CD1c-positive myeloid dendritic cell (primary cell): Measurements from ENCODE around the gene NOP53.
"Not testable (repeated sequence)": the region's sequence is repeated elsewhere in the genome, so short reads cannot be mapped to it uniquely, and the experiment has no call there.

Experiments
- DNase-seq: peaks from one replicate; pipeline ENCODE4 v3.0.0-alpha.2; 2016; ENCODE audit errors: extremely low spot score

The NOP53 gene

DNA sequence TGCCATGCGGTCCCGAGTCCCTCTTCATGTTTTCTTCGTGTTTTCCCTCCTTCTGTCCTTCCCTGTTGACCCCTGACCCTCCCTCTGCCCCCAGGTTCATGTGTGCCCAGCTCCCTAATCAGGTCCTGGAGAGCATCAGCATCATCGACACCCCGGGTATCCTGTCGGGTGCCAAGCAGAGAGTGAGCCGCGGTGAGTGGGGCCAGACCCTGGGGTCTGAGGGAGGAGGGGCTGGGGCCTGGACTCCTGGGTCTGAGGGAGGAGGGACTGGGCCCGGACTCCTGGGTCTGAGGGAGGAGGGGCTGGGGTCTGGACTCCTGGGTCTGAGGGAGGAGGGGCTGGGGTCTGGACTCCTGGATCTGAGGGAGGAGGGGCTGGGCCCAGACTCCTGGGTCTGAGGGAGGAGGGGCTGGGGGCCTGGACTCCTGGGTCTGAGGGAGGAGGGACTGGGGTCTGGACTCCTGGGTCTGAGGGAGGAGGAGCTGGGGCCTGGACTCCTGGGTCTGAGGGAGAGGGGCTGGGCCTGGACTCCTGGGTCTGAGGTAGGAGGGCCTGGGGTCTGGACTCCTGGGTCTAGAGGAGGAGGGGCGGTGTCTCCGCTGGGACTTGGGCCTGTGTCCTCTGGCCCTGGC is 26.8 kb upstream of the NOP53 start:
- not testable (repeated sequence) for DNase-seq

GRCh38 chr19:47719047-47719859 is 26.1 kb upstream of the NOP53 start:
- DNase-seq, result no peak

- no peak for DNase-seq
Observed at GRCh38 chr19:47720669-47721422, 24.5 kb upstream of the NOP53 start.

GRCh38 chr19:47723581-47723940 is 21.8 kb upstream of the NOP53 start:
- DNase-seq, result peak; percentile 63

DNA sequence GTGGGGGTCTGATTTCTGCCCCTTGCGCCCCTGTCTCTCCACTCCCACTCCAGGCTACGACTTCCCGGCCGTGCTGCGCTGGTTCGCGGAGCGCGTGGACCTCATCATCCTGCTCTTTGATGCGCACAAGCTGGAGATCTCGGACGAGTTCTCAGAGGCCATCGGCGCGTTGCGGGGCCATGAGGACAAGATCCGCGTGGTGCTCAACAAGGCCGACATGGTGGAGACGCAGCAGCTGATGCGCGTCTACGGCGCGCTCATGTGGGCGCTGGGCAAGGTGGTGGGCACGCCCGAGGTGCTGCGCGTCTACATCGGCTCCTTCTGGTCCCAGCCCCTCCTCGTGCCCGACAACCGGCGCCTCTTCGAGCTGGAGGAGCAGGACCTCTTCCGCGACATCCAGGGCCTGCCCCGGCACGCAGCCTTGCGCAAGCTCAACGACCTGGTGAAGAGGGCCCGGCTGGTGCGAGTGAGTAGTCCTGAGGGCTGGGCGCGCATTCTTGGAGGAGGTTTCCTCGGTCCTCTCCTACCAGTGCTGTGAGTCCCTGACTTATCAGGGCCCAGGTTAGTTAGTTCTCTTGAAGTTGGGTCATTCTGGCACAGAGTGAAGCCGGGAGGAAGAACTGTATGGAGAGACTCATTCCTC is 19.5 kb upstream of the NOP53 start:
- no peak for DNase-seq

GRCh38 chr19:47726467-47726866 is 18.9 kb upstream of the NOP53 start:
- peak; percentile 42 for DNase-seq

- DNase-seq, result not testable (repeated sequence)
Observed at GRCh38 chr19:47728295-47728694, 17.1 kb upstream of the NOP53 start.

- DNase-seq, result no peak
Observed at GRCh38 chr19:47729468-47729798, 15.9 kb upstream of the NOP53 start.

- no peak for DNase-seq
Observed at GRCh38 chr19:47729799-47730520, 15.4 kb upstream of the NOP53 start.

DNA sequence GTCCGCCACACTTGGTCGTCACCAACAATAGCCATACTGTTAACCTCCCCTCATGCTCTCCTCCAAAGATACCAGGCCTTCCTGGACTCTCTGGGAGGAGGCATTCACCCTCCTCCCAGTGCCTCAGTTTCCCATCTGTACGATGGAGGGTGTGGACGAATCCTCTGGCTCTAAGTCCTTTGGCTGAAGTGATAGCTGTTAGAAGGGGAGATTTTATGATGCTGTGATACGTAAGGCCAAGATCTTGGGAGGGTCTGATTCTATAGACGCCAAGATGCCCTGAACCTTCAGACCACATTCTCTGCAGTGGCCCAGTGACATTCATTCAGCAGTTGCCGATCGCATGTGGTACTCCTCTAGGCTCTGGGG is 14.8 kb upstream of the NOP53 start:
- DNase-seq, result no peak

GRCh38 chr19:47730910-47731309 is 14.4 kb upstream of the NOP53 start:
- DNase-seq, result no peak

GRCh38 chr19:47735131-47735530 is 10.2 kb upstream of the NOP53 start:
- no peak for DNase-seq

DNA sequence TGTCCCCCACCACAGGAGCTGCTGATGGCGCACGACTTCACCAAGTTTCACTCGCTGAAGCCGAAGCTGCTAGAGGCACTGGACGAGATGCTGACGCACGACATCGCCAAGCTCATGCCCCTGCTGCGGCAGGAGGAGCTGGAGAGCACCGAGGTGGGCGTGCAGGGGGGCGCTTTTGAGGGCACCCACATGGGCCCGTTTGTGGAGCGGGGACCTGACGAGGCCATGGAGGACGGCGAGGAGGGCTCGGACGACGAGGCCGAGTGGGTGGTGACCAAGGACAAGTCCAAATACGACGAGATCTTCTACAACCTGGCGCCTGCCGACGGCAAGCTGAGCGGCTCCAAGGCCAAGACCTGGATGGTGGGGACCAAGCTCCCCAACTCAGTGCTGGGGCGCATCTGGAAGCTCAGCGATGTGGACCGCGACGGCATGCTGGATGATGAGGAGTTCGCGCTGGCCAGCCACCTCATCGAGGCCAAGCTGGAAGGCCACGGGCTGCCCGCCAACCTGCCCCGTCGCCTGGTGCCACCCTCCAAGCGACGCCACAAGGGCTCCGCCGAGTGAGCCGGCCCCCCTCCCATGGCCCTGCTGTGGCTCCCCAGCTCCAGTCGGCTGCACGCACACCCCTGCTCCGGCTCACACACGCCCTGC is 4.4 kb upstream of the NOP53 start:
- DNase-seq, result no peak

DNA sequence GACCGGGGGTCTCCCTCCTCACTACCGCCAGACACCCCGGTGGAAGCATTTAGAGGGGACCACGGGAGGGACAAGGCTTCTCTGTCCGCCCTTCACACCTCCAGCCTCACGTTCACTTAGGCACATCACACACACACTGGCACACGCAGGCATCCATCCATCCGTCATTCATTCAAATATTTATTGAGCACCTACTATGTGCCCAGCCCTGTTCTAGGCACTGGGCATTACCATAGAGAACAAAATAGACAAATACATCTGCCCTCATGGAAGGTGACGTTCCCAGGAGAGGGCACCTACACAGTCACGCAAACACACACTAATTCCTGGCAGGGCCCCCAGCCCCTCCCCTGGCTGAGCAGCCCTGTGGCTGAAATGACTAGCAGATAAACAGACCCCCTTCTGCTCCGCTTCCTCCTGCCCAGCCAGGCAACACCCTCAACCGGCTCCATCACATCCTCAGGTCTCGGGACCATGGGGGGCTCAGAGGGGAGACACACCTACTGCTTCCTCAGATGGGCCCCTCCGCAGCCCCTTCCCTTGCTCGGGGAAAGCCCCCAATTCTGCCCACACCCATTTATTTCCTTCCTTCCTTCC is 3.7 kb upstream of the NOP53 start:
- DNase-seq, result no peak

DNA sequence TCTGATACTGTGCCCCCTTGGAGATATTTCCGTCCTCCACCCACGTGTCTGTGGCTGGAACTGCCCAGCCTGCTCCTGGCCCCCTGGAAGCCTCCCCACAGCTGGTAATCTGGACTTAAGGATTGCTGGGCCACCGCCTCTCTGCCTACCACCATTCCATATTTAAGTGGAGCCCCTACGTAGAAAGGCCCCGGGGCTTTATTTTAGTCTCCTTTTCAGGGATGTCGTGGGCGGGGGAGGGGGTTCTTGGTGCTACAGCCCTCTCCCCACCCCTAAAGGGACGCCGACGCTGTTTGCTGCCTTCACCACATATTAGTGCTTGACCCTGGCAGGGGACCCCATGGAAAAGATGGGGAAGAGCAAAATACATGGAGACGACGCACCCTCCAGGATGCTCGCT is 2.7 kb upstream of the NOP53 start:
- no peak for DNase-seq

- not testable (repeated sequence) for DNase-seq
Observed at GRCh38 chr19:47746129-47746528, 783 bp downstream of the NOP53 start.

DNA sequence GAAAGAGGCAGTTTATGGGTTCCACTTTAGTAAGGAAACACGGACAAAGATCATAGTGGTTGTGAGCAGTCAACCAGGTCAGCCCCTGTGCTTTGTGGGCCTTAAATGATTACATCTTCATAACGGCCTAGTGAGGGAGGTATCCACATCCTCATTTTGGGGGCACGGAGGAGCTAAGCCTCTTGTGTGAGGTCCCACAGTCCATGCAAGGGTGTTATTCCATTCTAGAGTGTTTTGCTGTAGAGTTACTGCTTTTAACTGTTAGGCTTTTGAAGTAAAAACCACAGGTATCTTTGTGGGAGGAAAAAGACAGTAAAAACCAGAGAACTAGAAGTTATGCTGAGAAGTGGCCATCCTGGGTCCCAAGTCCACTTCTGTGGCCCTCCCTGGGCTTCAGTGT is 4.0 kb downstream of the NOP53 start:
- no peak for DNase-seq

DNA sequence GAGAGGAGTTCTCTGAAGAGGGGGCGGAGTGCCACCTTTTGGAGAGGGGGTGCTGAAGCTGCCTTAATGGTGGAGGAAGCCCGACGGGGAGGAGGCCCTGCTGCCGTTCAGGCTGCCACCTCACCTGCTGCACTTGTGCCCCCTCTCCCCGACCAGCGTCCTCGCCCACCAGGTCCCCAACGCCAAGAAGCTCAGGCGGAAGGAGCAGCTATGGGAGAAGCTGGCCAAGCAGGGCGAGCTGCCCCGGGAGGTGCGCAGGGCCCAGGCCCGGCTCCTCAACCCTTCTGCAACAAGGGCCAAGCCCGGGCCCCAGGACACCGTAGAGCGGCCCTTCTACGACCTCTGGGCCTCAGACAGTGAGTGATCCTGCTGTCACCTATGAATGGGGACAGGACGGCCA is 5.4 kb downstream of the NOP53 start:
- no peak for DNase-seq

DNA sequence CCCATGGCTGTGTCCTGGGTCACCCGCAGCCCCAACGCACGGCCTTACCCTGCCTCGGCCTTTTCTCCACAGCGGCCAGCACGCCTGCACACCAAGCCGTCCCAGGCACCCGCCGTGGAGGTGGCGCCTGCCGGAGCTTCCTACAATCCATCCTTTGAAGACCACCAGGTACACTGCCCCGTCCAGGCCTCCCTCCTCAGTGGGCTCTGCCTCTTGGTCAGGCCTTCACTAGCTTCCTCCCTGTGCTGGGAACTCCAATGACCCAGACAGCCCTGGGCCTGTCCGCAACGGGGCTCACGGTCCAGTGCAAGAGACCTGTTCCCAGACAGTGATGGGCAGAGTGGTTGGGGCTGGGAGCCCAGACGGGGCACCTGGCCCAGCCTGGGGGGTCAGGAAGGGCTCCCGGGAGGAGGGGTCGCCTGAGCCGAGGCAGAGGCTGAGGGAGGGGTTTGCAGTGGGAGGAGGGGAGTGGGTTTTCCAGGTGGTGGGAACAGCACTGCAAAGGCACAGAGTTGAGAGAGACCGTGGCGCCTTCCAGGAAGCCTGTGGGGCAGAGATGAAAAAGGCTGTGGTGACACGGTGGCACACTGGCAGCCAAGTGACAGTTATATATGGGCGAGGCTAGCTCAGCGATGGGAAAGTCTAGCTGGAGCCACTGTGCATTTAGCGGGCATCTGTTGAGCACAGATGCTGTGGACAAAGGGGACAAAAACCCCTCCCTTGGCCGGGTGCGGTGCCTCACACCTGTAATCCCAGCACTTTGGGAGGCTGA is 7.3 kb downstream of the NOP53 start:
- no peak for DNase-seq
